ENCODE data around the gene VPS8.
"Not testable (repeated sequence)": the region's sequence is repeated elsewhere in the genome, so short reads cannot be mapped to it uniquely, and the experiment has no call there.

VPS8 gene

GRCh38 chr3:184880276-184881019, 68.5 kb downstream of the VPS8 start:
- no peak for DNase-seq

GRCh38 chr3:184884359-184885017, 72.5 kb downstream of the VPS8 start:
- no peak for DNase-seq

GRCh38 chr3:184885112-184885511, 73.1 kb downstream of the VPS8 start:
- no peak for DNase-seq

GRCh38 chr3:184887574-184887973, 75.6 kb downstream of the VPS8 start:
- no peak for DNase-seq

- DNase-seq: no peak
Measured at GRCh38 chr3:184889312-184889904, 77.4 kb downstream of the VPS8 start.

- DNase-seq: no peak
Measured at GRCh38 chr3:184894051-184894450, 82.1 kb downstream of the VPS8 start.

GRCh38 chr3:184895350-184895749, 83.4 kb downstream of the VPS8 start:
- DNase-seq: no peak

- DNase-seq: no peak
Measured at GRCh38 chr3:184896336-184896735, 84.4 kb downstream of the VPS8 start.

- DNase-seq: no peak
Measured at GRCh38 chr3:184899953-184900595, 88.1 kb downstream of the VPS8 start.

GRCh38 chr3:184907031-184907430, 95.1 kb downstream of the VPS8 start:
- DNase-seq: not testable (repeated sequence)

- no peak for DNase-seq
Measured at GRCh38 chr3:184907681-184908649, 96.0 kb downstream of the VPS8 start.

GRCh38 chr3:184908859-184909258, 96.9 kb downstream of the VPS8 start:
- DNase-seq: no peak

- no peak for DNase-seq
Measured at GRCh38 chr3:184910664-184911063, 98.7 kb downstream of the VPS8 start.

GRCh38 chr3:184911570-184911969, 99.6 kb downstream of the VPS8 start:
- no peak for DNase-seq

GRCh38 chr3:184912163-184912562, 100.2 kb downstream of the VPS8 start:
- no peak for DNase-seq

GRCh38 chr3:184914628-184915027, 102.7 kb downstream of the VPS8 start:
- DNase-seq: no peak

GRCh38 chr3:184918750-184919149, 106.8 kb downstream of the VPS8 start:
- DNase-seq: no peak

GRCh38 chr3:184919651-184920050, 107.7 kb downstream of the VPS8 start:
- no peak for DNase-seq

GRCh38 chr3:184924547-184924946, 112.6 kb downstream of the VPS8 start:
- DNase-seq: no peak

- DNase-seq: no peak
Measured at GRCh38 chr3:184927796-184928315, 115.9 kb downstream of the VPS8 start.

- no peak for DNase-seq
Measured at GRCh38 chr3:184932777-184933176, 120.8 kb downstream of the VPS8 start.

GRCh38 chr3:184937611-184938010, 125.6 kb downstream of the VPS8 start:
- DNase-seq: no peak
